NCI-H526 treated with DMSO at 0.1 percent for 48 hours (cell line): ENCODE data around the gene TASOR2.
A peak's percentile ranks its signal among the peaks of the same experiment; 100 is the strongest.

Source experiments
- DNase-seq: peaks from one replicate; lab custom pipeline; 2025; lab: John Stamatoyannopoulos, UW

Gene TASOR2

GRCh38 chr10:5684318-5684970 is at the start of gene TASOR2:
TSS of gene TASOR2 (plus strand) at chr10:5684838. CDS start at chr10:5720643, 35,805 bp downstream.
- DNase-seq = peak; percentile 94

- no peak for DNase-seq
Measured at GRCh38 chr10:5634918-5635317, 49.7 kb upstream of the TASOR2 start.

GRCh38 chr10:5638494-5638893 is 46.1 kb upstream of the TASOR2 start:
- no peak for DNase-seq

GRCh38 chr10:5639066-5639465 is 45.6 kb upstream of the TASOR2 start:
- DNase-seq = no peak

- no peak for DNase-seq
Measured at GRCh38 chr10:5640036-5640435, 44.6 kb upstream of the TASOR2 start.

GRCh38 chr10:5640501-5640900 is 44.1 kb upstream of the TASOR2 start:
- no peak for DNase-seq

- no peak for DNase-seq
Measured at GRCh38 chr10:5641501-5641900, 43.1 kb upstream of the TASOR2 start.

GRCh38 chr10:5643346-5644067 is 41.1 kb upstream of the TASOR2 start:
- no peak for DNase-seq

- DNase-seq = no peak
Measured at GRCh38 chr10:5644930-5645329, 39.7 kb upstream of the TASOR2 start.

GRCh38 chr10:5645375-5645774 is 39.3 kb upstream of the TASOR2 start:
- no peak for DNase-seq

GRCh38 chr10:5645944-5646617 is 38.6 kb upstream of the TASOR2 start:
- no peak for DNase-seq

GRCh38 chr10:5647507-5648240 is 37.0 kb upstream of the TASOR2 start:
- no peak for DNase-seq

GRCh38 chr10:5648494-5649457 is 35.9 kb upstream of the TASOR2 start:
- no peak for DNase-seq

GRCh38 chr10:5649746-5650145 is 34.9 kb upstream of the TASOR2 start:
- DNase-seq = no peak

- no peak for DNase-seq
Measured at GRCh38 chr10:5650664-5651387, 33.8 kb upstream of the TASOR2 start.

GRCh38 chr10:5651388-5651764 is 33.3 kb upstream of the TASOR2 start:
- DNase-seq = no peak

GRCh38 chr10:5652746-5653145 is 31.9 kb upstream of the TASOR2 start:
- no peak for DNase-seq

GRCh38 chr10:5654218-5654755 is 30.4 kb upstream of the TASOR2 start:
- DNase-seq = no peak

- no peak for DNase-seq
Measured at GRCh38 chr10:5655121-5655520, 29.5 kb upstream of the TASOR2 start.
